Progenitor cell of endocrine pancreas (in vitro differentiated cells): ENCODE measurements around the gene VIT. TPM values are rescaled to one million over a fixed set of nuclear protein-coding genes. Genes with fewer than 3 reads are reported as not detected.

Source experiments
- DNase-seq: peaks from one replicate; pipeline ENCODE4 v3.0.0; 2021; ENCODE audit warnings: low spot score; ENCODE audit not compliant: unreplicated experiment
- H3K27ac Mint-ChIP-seq: 2 replicates; pipeline ENCODE4 v1.8.0; 2021; ENCODE audit warnings: mild to moderate bottlenecking, moderate library complexity, mixed read lengths
- H3K27me3 Mint-ChIP-seq: 2 replicates; pipeline ENCODE4 v1.8.0; 2021; ENCODE audit warnings: mixed read lengths
- H3K36me3 Mint-ChIP-seq: 2 replicates; pipeline ENCODE4 v1.8.0; 2022; ENCODE audit warnings: mixed read lengths; ENCODE audit not compliant: insufficient read depth
- H3K4me1 Mint-ChIP-seq: 2 replicates; pipeline ENCODE4 v1.8.0; 2021; ENCODE audit warnings: low read depth, mixed read lengths
- H3K4me3 Mint-ChIP-seq: 2 replicates; pipeline ENCODE4 v1.8.0; 2021; ENCODE audit warnings: low read depth, mild to moderate bottlenecking, moderate library complexity, mixed read lengths
- H3K9me3 Mint-ChIP-seq: 2 replicates; pipeline ENCODE4 v1.8.0; 2021; ENCODE audit warnings: low read depth, mixed read lengths
- CTCF ChIP-seq: fragments of 200-600 bp; sonication (generic); IDR thresholded peaks from one replicate; pipeline ENCODE4 v1.5.0; 2021; ENCODE audit warnings: antibody characterized with exemption, mild to moderate bottlenecking; ENCODE audit not compliant: unreplicated experiment
- long read RNA-seq: library from polyadenylated mRNA; unstranded; transcript quantifications from one replicate; pipeline ENCODE4 v2.0.0, GENCODE V29; 2020
- total RNA-seq: library from RNA; stranded (reverse); gene quantifications from 2 replicates; pipeline ENCODE4 v1.2.1, GENCODE V29; 2021

The VIT gene, protein sequence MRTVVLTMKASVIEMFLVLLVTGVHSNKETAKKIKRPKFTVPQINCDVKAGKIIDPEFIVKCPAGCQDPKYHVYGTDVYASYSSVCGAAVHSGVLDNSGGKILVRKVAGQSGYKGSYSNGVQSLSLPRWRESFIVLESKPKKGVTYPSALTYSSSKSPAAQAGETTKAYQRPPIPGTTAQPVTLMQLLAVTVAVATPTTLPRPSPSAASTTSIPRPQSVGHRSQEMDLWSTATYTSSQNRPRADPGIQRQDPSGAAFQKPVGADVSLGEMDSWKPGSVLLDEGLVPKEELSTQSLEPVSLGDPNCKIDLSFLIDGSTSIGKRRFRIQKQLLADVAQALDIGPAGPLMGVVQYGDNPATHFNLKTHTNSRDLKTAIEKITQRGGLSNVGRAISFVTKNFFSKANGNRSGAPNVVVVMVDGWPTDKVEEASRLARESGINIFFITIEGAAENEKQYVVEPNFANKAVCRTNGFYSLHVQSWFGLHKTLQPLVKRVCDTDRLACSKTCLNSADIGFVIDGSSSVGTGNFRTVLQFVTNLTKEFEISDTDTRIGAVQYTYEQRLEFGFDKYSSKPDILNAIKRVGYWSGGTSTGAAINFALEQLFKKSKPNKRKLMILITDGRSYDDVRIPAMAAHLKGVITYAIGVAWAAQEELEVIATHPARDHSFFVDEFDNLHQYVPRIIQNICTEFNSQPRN
- total RNA-seq: not detected in 2 replicates
- long read RNA-seq, partial matches to known transcripts: 0 of 1 reads
- long read RNA-seq, other reads (novel, unspliced or antisense): 0 of 1 reads

GRCh38 chr2:36696533-36696932 lies at the start of gene VIT:
Gene VIT, plus strand, starts transcription at chr2:36696707. Its CDS starts 19,664 bp downstream, at chr2:36716371.
- Mint-ChIP-seq H3K9me3 (no peaks in the 10 kb centered on the region), H3K4me3 (no peak within 1 kb of the TSS)

GRCh38 chr2:36650031-36650829 lies 46.3 kb upstream of the VIT start:
- Mint-ChIP-seq H3K4me1 (peaks cover 4% of the 10 kb centered on the region), H3K27me3 (no peaks in the 10 kb centered on the region), H3K9me3 (peaks cover 7% of the 10 kb centered on the region), H3K36me3 (no peaks in the 10 kb centered on the region), H3K4me3 (no peak overlapping the region), H3K27ac (no peak overlapping the region)
- DNase-seq: no peak
- no peak for TF ChIP-seq CTCF

More at GRCh38 chr2:36696533-36696932, at the start of gene VIT:
- Mint-ChIP-seq H3K27ac (peak within 1 kb of the TSS; percentile 34), H3K27me3 (no peaks in the 10 kb centered on the region), H3K4me1 (peaks cover 28% of the 10 kb centered on the region), H3K36me3 (no peaks in the 10 kb centered on the region)
- no peak for DNase-seq
- no peak for TF ChIP-seq CTCF

DNA sequence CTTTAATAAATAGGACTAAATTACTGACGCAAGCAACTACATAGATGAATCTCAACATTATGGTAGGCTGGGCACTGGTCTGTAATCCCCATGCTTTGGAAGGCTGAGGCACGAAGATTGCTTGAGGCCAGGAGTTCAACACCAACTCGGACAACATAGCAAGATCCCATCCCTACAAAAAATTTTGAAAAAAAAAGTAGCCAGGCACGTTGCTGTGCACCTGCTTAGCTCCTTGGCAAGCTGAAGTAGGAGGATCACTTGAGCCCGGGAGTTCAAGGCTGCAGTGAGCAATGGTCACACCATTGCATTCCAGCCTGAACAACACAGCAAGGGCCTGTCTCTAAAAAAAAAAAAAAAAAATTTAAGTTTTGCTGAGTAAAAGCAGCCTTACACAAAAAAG lies 43.4 kb upstream of the VIT start:
- H3K4me3 Mint-ChIP-seq: no peak overlapping the region
- no peak for TF ChIP-seq CTCF
- no peaks in the 10 kb centered on the region for H3K9me3 Mint-ChIP-seq
- no peaks in the 10 kb centered on the region for H3K36me3 Mint-ChIP-seq
- peaks cover 7% of the 10 kb centered on the region for H3K4me1 Mint-ChIP-seq
- no peaks in the 10 kb centered on the region for H3K27me3 Mint-ChIP-seq
- DNase-seq: no peak
- no peak overlapping the region for H3K27ac Mint-ChIP-seq

DNA sequence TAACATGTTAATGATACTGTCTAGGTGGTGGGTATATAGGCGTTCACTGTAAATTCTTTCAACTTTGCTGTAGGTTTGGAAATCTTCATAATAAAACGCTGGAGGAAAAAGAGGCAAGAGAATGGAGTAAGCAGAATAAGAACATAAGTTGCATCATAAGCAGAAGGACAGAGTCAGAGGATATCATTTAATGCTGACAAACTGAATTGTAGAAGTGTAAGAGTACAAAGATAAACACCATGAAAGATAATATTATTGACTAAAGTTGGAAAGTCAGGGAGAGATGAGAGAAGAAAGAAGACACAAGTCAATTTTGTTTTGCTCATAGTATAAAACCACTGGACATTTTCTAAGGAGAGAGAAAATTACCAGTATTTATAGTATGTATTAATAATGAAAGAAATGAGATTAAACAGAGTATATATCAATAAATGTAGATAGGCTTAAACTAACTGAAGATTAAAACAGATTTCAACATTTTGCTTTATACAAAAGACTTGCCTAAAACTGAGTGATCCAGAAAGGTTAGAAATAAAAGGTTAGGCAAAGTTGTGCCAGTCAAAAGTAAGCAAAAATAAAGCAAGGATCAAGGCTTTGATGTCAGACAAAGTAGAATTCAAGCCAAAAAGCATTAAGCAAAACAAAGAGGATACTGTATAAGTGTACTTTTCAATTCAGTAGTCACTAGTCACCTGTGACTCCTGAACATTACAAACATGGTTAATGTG lies 42.4 kb upstream of the VIT start:
- H3K27me3 Mint-ChIP-seq: no peaks in the 10 kb centered on the region
- H3K4me1 Mint-ChIP-seq: peaks cover 7% of the 10 kb centered on the region
- no peak overlapping the region for H3K27ac Mint-ChIP-seq
- DNase-seq: no peak
- no peaks in the 10 kb centered on the region for H3K9me3 Mint-ChIP-seq
- H3K4me3 Mint-ChIP-seq: no peak overlapping the region
- H3K36me3 Mint-ChIP-seq: no peaks in the 10 kb centered on the region
- TF ChIP-seq CTCF: no peak
